ENCODE data around the gene PRCD.

PRCD gene

GRCh38 chr17:76541739-76542454 lies 2.1 kb downstream of the PRCD start:
- ChIA-PET POLR2A (no interaction called here), CTCF (interaction anchor here (1.2 to 1.3 kb wide), 2 partner anchors 81 to 83 kb away, joined by 3 read pairs; no protein-coding TSS in a partner anchor)
- no peak for DNase-seq (ENCODE audit: extremely low spot score)
- no peak for TF ChIP-seq CTCF (IDR thresholded peaks at IDR 0.05; ENCODE audit: control extremely low read depth, extremely low read depth, low read depth, missing control alignments)

DNA sequence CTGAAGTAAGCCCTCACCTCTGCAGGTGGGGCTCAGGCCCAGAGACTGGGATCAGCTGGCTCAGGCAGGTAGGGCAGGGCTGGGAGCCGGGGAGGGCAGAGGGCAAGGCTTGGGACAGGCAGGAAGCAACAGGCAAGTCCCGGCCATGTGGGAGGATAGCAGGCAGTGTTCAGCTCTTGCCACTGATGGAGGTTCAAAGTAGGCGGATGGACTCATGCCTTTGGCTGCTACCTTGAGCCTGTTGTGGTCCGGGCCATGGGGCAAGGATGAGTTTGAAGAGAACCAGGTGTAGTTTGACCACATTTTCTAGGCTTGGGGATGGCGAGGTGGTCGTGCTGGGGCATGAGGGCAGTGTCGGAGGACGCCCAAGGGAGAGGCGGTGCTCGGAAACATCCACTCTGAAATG lies 2.7 kb downstream of the PRCD start:
- ChIA-PET CTCF (interaction anchor here (1.2 to 4.8 kb wide), 4 partner anchors 15 to 81 kb away, joined by 3 to 53 read pairs (median 6); no protein-coding TSS in a partner anchor), POLR2A (no interaction called here)
- TF ChIP-seq CTCF (IDR thresholded peaks at IDR 0.05; ENCODE audit: control extremely low read depth, extremely low read depth, low read depth, missing control alignments) = no peak
- no peak for DNase-seq (ENCODE audit: extremely low spot score)

GRCh38 chr17:76542984-76543383 lies 3.1 kb downstream of the PRCD start:
- no peak for TF ChIP-seq CTCF (IDR thresholded peaks at IDR 0.05; ENCODE audit: control extremely low read depth, extremely low read depth, low read depth, missing control alignments)
- no peak for DNase-seq (ENCODE audit: extremely low spot score)
- ChIA-PET CTCF (interaction anchor here (1.2 to 4.8 kb wide), 5 partner anchors 9 to 80 kb away, joined by 3 to 53 read pairs (median 4); no protein-coding TSS in a partner anchor), POLR2A (no interaction called here)

DNA sequence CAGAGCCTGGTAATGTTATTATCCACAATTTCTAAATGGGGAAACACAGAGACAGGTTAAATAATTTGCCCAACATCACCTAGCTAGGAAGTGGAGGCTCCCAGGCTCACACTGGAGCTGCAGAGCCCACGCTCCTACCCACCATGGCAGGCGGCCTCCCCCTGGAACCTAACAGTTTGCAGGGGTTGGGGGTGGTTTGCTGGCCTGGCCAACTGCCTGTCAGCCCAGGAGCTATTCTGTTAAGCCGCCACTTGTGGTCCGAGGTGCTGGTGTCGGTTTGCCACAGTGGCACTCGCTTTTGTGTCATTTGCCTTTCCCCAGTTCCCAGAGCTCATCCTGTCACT lies 3.6 kb downstream of the PRCD start:
- POLR2A ChIA-PET = no interaction called here
- TF ChIP-seq CTCF (IDR thresholded peaks at IDR 0.05; ENCODE audit: control extremely low read depth, extremely low read depth, low read depth, missing control alignments) = no peak
- no peak for DNase-seq (ENCODE audit: extremely low spot score)
- CTCF ChIA-PET = interaction anchor here (1.1 to 4.8 kb wide), 6 partner anchors 10 to 80 kb away, joined by 3 to 53 read pairs (median 4); no protein-coding TSS in a partner anchor

- ChIA-PET CTCF (interaction anchor here (1.1 to 4.8 kb wide), 6 partner anchors 10 to 37 kb away, joined by 3 to 53 read pairs (median 7); no protein-coding TSS in a partner anchor), POLR2A (no interaction called here)
- TF ChIP-seq CTCF (IDR thresholded peaks at IDR 0.05; ENCODE audit: control extremely low read depth, extremely low read depth, low read depth, missing control alignments) = no peak
- DNase-seq (ENCODE audit: extremely low spot score) = no peak
These were observed 4.1 kb downstream of the PRCD start for GRCh38 chr17:76543826-76544545.

GRCh38 chr17:76544546-76545365 lies 4.9 kb downstream of the PRCD start:
- DNase-seq (ENCODE audit: extremely low spot score) = no peak
- no peak for TF ChIP-seq CTCF (IDR thresholded peaks at IDR 0.05; ENCODE audit: control extremely low read depth, extremely low read depth, low read depth, missing control alignments)
- CTCF ChIA-PET = interaction anchor here (1.1 to 4.8 kb wide), 10 partner anchors 9 to 137 kb away, joined by 3 to 53 read pairs (median 4); no protein-coding TSS in a partner anchor
- POLR2A ChIA-PET = no interaction called here
